ENCODE data around the gene IRF2BP2. TPM values are rescaled to one million over a fixed set of nuclear protein-coding genes. Genes with fewer than 3 reads are reported as not detected.

The IRF2BP2 gene
- total RNA-seq, 1 donor from 2014 or later: 199 TPM

GRCh38 chr1:234647758-234648157, 37.8 kb upstream of the IRF2BP2 start:
- H3K27me3 Mint-ChIP-seq (ENCODE audit: unreplicated experiment): no peaks in the 10 kb centered on the region
- no peaks in the 10 kb centered on the region for H3K36me3 Mint-ChIP-seq (ENCODE audit: unreplicated experiment)
- no peaks in the 10 kb centered on the region for H3K9me3 Mint-ChIP-seq (ENCODE audit: unreplicated experiment)
- no peak overlapping the region for H3K4me3 Mint-ChIP-seq (ENCODE audit: unreplicated experiment)
- no peak overlapping the region for H3K27ac Mint-ChIP-seq (ENCODE audit: unreplicated experiment)
- H3K4me1 Mint-ChIP-seq (ENCODE audit: low read depth, unreplicated experiment): no peaks in the 10 kb centered on the region
- DNase-seq: no peak
- TF ChIP-seq CTCF (IDR thresholded peaks at IDR 0.05; ENCODE audit: partially characterized antibody, unreplicated experiment): no peak

- H3K9me3 Mint-ChIP-seq (ENCODE audit: unreplicated experiment): no peaks in the 10 kb centered on the region
- H3K4me3 Mint-ChIP-seq (ENCODE audit: unreplicated experiment): no peak overlapping the region
- H3K27me3 Mint-ChIP-seq (ENCODE audit: unreplicated experiment): no peaks in the 10 kb centered on the region
- H3K27ac Mint-ChIP-seq (ENCODE audit: unreplicated experiment): no peak overlapping the region
- no peaks in the 10 kb centered on the region for H3K4me1 Mint-ChIP-seq (ENCODE audit: low read depth, unreplicated experiment)
- H3K36me3 Mint-ChIP-seq (ENCODE audit: unreplicated experiment): no peaks in the 10 kb centered on the region
- TF ChIP-seq CTCF (IDR thresholded peaks at IDR 0.05; ENCODE audit: partially characterized antibody, unreplicated experiment): no peak
- DNase-seq: no peak
Observed at GRCh38 chr1:234647245-234647644, 37.3 kb upstream of the IRF2BP2 start.

- no peak for TF ChIP-seq CTCF (IDR thresholded peaks at IDR 0.05; ENCODE audit: partially characterized antibody, unreplicated experiment)
- no peaks in the 10 kb centered on the region for H3K27me3 Mint-ChIP-seq (ENCODE audit: unreplicated experiment)
- H3K36me3 Mint-ChIP-seq (ENCODE audit: unreplicated experiment): no peaks in the 10 kb centered on the region
- H3K4me1 Mint-ChIP-seq (ENCODE audit: low read depth, unreplicated experiment): no peaks in the 10 kb centered on the region
- no peak overlapping the region for H3K27ac Mint-ChIP-seq (ENCODE audit: unreplicated experiment)
- DNase-seq: no peak
- no peak overlapping the region for H3K4me3 Mint-ChIP-seq (ENCODE audit: unreplicated experiment)
- no peaks in the 10 kb centered on the region for H3K9me3 Mint-ChIP-seq (ENCODE audit: unreplicated experiment)
Observed at GRCh38 chr1:234645964-234646363, 36.0 kb upstream of the IRF2BP2 start.

- no peaks in the 10 kb centered on the region for H3K27me3 Mint-ChIP-seq (ENCODE audit: unreplicated experiment)
- no peaks in the 10 kb centered on the region for H3K4me1 Mint-ChIP-seq (ENCODE audit: low read depth, unreplicated experiment)
- no peak for TF ChIP-seq CTCF (IDR thresholded peaks at IDR 0.05; ENCODE audit: partially characterized antibody, unreplicated experiment)
- no peak for DNase-seq
- H3K27ac Mint-ChIP-seq (ENCODE audit: unreplicated experiment): no peak overlapping the region
- H3K9me3 Mint-ChIP-seq (ENCODE audit: unreplicated experiment): no peaks in the 10 kb centered on the region
- H3K4me3 Mint-ChIP-seq (ENCODE audit: unreplicated experiment): no peak overlapping the region
- H3K36me3 Mint-ChIP-seq (ENCODE audit: unreplicated experiment): no peaks in the 10 kb centered on the region
Observed at GRCh38 chr1:234645474-234645953, 35.5 kb upstream of the IRF2BP2 start.

- Mint-ChIP-seq H3K27ac (ENCODE audit: unreplicated experiment) (no peak overlapping the region), H3K4me3 (ENCODE audit: unreplicated experiment) (no peak overlapping the region), H3K9me3 (ENCODE audit: unreplicated experiment) (no peaks in the 10 kb centered on the region), H3K36me3 (ENCODE audit: unreplicated experiment) (no peaks in the 10 kb centered on the region), H3K27me3 (ENCODE audit: unreplicated experiment) (no peaks in the 10 kb centered on the region), H3K4me1 (ENCODE audit: low read depth, unreplicated experiment) (no peaks in the 10 kb centered on the region)
- TF ChIP-seq CTCF (IDR thresholded peaks at IDR 0.05; ENCODE audit: partially characterized antibody, unreplicated experiment): no peak
- no peak for DNase-seq
Observed at GRCh38 chr1:234644928-234645327, 35.0 kb upstream of the IRF2BP2 start.

Measured in glutamatergic neuron (in vitro differentiated cells).